ENCODE data around the gene OTOP2.
"Not testable (repeated sequence)": the region's sequence is repeated elsewhere in the genome, so short reads cannot be mapped to it uniquely, and the experiment has no call there.

OTOP2 gene

GRCh38 chr17:74977802-74978201 is 53.7 kb downstream of the OTOP2 start:
- no peak for DNase-seq

GRCh38 chr17:74978240-74978639 is 54.2 kb downstream of the OTOP2 start:
- no peak for DNase-seq

- DNase-seq: no peak
Measured at GRCh38 chr17:74979408-74980146, 55.5 kb downstream of the OTOP2 start.

GRCh38 chr17:74981318-74981978 is 57.4 kb downstream of the OTOP2 start:
- no peak for DNase-seq

- DNase-seq: peak; percentile 56 to 65
Measured at GRCh38 chr17:74981979-74982662, 58.0 kb downstream of the OTOP2 start.

- not testable (repeated sequence) for DNase-seq
Measured at GRCh38 chr17:74982663-74983313, 58.7 kb downstream of the OTOP2 start.

Measured in activated CD4-positive, alpha-beta T cell treated with anti-CD3 and anti-CD28 coated beads, Interleukin-2, amount 50 U/mL, for 4 hours (primary cell).